Natural killer cell (primary cell): Measurements from ENCODE around the gene LINC01488. TPM values are rescaled to one million over a fixed set of nuclear protein-coding genes. Genes with fewer than 3 reads are reported as not detected.

Experiments used
- ATAC-seq, 3 donors: fragments of 150-1000 bp in 2 of 3; fragments of 200-7000 bp in 1 of 3; cut with Tn5 transposase; 1 replicate in 1 of 3; 2 replicates in 2 of 3; pipeline ENCODE4 v1.10.0; 2021; ENCODE audit warnings: mild to moderate bottlenecking in 2 of 3, moderate library complexity in 2 of 3
- DNase-seq, 2 donors: peaks; one replicate each; pipeline versions ENCODE4 v3.0.0 to v3.0.0-alpha.2; 2013 to 2021; ENCODE audit warnings: mixed read lengths in 1 of 2
- H3K27ac ChIP-seq: one replicate; pipeline ENCODE4 v1.5.1; 2013; ENCODE audit warnings: mild to moderate bottlenecking, low read length
- H3K27me3 ChIP-seq: one replicate; pipeline ENCODE4 v1.6.1; 2013; ENCODE audit warnings: low read length; ENCODE audit not compliant: control insufficient read depth, insufficient read depth
- H3K36me3 ChIP-seq: one replicate; pipeline ENCODE4 v1.6.1; 2013; ENCODE audit warnings: low read length; ENCODE audit not compliant: control insufficient read depth, insufficient read depth
- H3K4me1 ChIP-seq: one replicate; pipeline ENCODE4 v1.6.1; 2013; ENCODE audit warnings: low read length; ENCODE audit not compliant: control insufficient read depth, insufficient read depth
- H3K4me3 ChIP-seq: one replicate; pipeline ENCODE4 v1.5.1; 2013; ENCODE audit warnings: low read length
- H3K9me3 ChIP-seq: one replicate; pipeline ENCODE4 v1.6.1; 2013; ENCODE audit warnings: low read length; ENCODE audit not compliant: control insufficient read depth, insufficient read depth
- H3K27ac Mint-ChIP-seq, 2 donors: one replicate each; pipeline ENCODE4 v1.8.0; 2022; ENCODE audit warnings: mild to moderate bottlenecking in 2 of 2, mixed read lengths in 2 of 2, moderate library complexity in 1 of 2
- H3K27me3 Mint-ChIP-seq, 2 donors: one replicate each; pipeline ENCODE4 v1.8.0; 2022; ENCODE audit warnings: low read depth in 2 of 2, mixed read lengths in 2 of 2
- H3K36me3 Mint-ChIP-seq: one replicate; pipeline ENCODE4 v1.8.0; 2022; ENCODE audit warnings: mixed read lengths
- H3K4me1 Mint-ChIP-seq, 2 donors: one replicate each; pipeline ENCODE4 v1.8.0; 2022; ENCODE audit warnings: mixed read lengths in 2 of 2
- H3K4me3 Mint-ChIP-seq: one replicate; pipeline ENCODE4 v1.8.0; 2022; ENCODE audit warnings: mild to moderate bottlenecking, moderate library complexity, mixed read lengths
- H3K9me3 Mint-ChIP-seq, 2 donors: one replicate each; pipeline ENCODE4 v1.8.0; 2022; ENCODE audit warnings: mixed read lengths in 2 of 2
- CTCF ChIP-seq: fragments of 200-600 bp; IDR thresholded peaks from one replicate; pipeline ENCODE4 v1.8.0; 2022; ENCODE audit warnings: antibody characterized with exemption
- WGBS: methylation state at CpG from one replicate; pipeline ENCODE4 v1.1.7; 2013; ENCODE audit warnings: missing lambda C conversion rate; ENCODE audit not compliant: insufficient coverage; 5-methylcytosine and 5-hydroxymethylcytosine counted together
- intact Hi-C: fragments of 100-400 bp; cut with micrococcal nuclease; formaldehyde crosslinking; loops from one replicate; pipeline ENCODE4 v1.14.2; 2022
- total RNA-seq, 4 donors: library from RNA; stranded (reverse); fragments of 120-200 nt in 1 of 4; gene quantifications; one replicate each; pipeline versions ENCODE4 v1.2.3 to v1.2.4, GENCODE V29; 2013 to 2022

Gene LINC01488
- total RNA-seq, 3 donors from 2014 or later (not counting 1 experiment from before 2014, with no cell fraction given): not detected

DNA sequence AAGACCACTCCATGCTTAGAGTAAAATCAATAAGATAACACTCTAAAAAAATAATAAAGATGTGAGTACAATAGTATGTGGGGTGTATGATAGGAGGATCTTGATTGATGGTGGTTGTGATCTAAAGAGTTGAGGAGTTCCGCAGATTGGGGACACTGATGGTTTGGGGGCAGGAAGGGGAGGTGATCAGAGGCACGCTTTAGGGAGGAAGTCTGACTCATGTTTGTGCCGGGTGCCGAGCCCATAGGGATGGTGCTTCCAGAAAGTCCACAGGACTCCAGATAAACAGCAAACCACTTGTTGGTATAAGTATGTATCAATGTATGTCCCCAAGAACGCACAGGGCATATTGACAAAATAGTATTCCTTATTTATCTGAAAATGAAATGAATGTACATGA, 27.5 kb downstream of the LINC01488 start:
- H3K27me3 ChIP-seq: no peaks in the 10 kb centered on the region
- peaks cover 0 to 30% of the 10 kb centered on the region in 2 donors for H3K27me3 Mint-ChIP-seq
- no peak for TF ChIP-seq CTCF
- 11% methylated on average over 4 of the region's 5 CpGs for WGBS
- no peak for DNase-seq
- no peak overlapping the region for H3K27ac Mint-ChIP-seq
- no peaks in the 10 kb centered on the region for H3K9me3 Mint-ChIP-seq
- H3K36me3 Mint-ChIP-seq: no peaks in the 10 kb centered on the region
- no peaks in the 10 kb centered on the region for H3K4me1 ChIP-seq
- H3K9me3 ChIP-seq: no peaks in the 10 kb centered on the region
- peaks cover 5% of the 10 kb centered on the region in 2 donors for H3K4me1 Mint-ChIP-seq
- no peak for ATAC-seq
- no peak overlapping the region for H3K27ac ChIP-seq
- intact Hi-C loops: no loop called here
- H3K4me3 Mint-ChIP-seq: no peak overlapping the region
- no peaks in the 10 kb centered on the region for H3K36me3 ChIP-seq
- H3K4me3 ChIP-seq: no peak overlapping the region

DNA sequence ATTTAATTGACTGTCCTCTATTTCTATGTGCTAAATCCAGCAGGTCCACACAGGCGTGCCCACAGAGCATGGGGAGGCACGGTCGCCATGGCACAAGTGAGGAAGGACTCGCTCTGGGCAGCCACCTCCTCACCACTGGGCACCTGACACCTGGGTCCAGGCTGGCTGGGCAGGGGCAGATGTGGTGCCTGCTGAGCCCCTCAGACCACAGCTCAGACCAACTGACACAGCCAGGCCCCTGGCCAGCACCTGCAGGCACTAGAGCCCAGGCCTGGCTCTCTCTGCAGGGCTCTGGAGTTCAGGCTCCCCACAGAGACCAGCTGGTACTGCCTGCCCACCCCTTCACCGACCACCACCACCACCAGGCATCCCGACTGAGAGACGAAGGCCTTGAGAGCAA, 27.9 kb downstream of the LINC01488 start:
- Mint-ChIP-seq H3K27ac (no peak overlapping the region), H3K36me3 (no peaks in the 10 kb centered on the region), H3K4me3 (no peak overlapping the region), H3K9me3 (no peaks in the 10 kb centered on the region), H3K4me1 (peaks cover 5% of the 10 kb centered on the region in 2 donors), H3K27me3 (peaks cover 0 to 30% of the 10 kb centered on the region in 2 donors)
- Histone ChIP-seq H3K27me3 (no peaks in the 10 kb centered on the region), H3K9me3 (no peaks in the 10 kb centered on the region), H3K27ac (no peak overlapping the region), H3K36me3 (no peaks in the 10 kb centered on the region), H3K4me1 (no peaks in the 10 kb centered on the region), H3K4me3 (no peak overlapping the region)
- intact Hi-C loops: no loop called here
- DNase-seq: no peak
- WGBS: 81% methylated on average over 7 of the region's 7 CpGs
- TF ChIP-seq CTCF: no peak
- ATAC-seq: no peak

DNA sequence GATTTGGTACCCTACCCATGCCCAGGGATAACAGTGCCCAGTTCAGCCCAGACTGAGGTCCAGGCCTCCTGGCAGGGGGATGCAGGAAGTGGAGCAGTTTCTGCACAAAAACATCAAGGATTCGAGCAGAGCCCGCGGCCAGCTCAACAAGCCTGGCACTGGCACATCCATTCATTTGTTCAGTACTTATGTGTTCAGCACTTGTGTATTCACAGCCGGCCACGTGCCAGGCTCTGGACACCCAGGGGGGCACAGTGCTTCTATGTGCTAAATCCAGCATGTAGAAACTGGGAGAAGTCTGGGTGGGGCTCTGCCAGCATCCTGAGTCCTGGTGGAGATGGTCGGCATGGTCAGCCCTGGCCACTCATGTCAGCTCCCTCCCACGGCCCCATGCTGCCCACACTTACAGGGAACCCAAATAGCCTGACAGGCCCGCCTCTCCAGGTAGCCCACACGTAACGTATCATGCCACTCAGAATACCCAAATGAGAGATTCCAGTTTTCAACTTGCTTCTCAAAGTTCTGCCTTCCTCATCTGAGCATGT, 28.5 kb downstream of the LINC01488 start:
- no peaks in the 10 kb centered on the region for H3K36me3 Mint-ChIP-seq
- H3K27me3 Mint-ChIP-seq: peaks cover 0 to 27% of the 10 kb centered on the region in 2 donors
- H3K9me3 ChIP-seq: no peaks in the 10 kb centered on the region
- peaks cover 5% of the 10 kb centered on the region in 2 donors for H3K4me1 Mint-ChIP-seq
- no peak for DNase-seq
- no peaks in the 10 kb centered on the region for H3K4me1 ChIP-seq
- H3K9me3 Mint-ChIP-seq: no peaks in the 10 kb centered on the region
- no peaks in the 10 kb centered on the region for H3K27me3 ChIP-seq
- H3K4me3 ChIP-seq: no peak overlapping the region
- WGBS: 91% methylated on average over 10 of the region's 10 CpGs
- intact Hi-C loops: no loop called here
- no peak overlapping the region for H3K4me3 Mint-ChIP-seq
- TF ChIP-seq CTCF: no peak
- ATAC-seq: no peak
- no peaks in the 10 kb centered on the region for H3K36me3 ChIP-seq
- H3K27ac Mint-ChIP-seq: no peak overlapping the region
- no peak overlapping the region for H3K27ac ChIP-seq
